Stimulated activated CD4-positive, alpha-beta T cell treated with anti-CD3 and anti-CD28 coated beads, Interleukin-2, amount 100 ng/mL, for 4 hours (primary cell): Measurements from ENCODE around the gene ZNF275.
"Not testable (repeated sequence)": the region's sequence is repeated elsewhere in the genome, so short reads cannot be mapped to it uniquely, and the experiment has no call there.

Experiments used
- DNase-seq: peaks from one replicate; pipeline ENCODE4 v3.0.0-alpha.2; 2020; ENCODE audit warnings: low read depth

ZNF275 gene

DNA sequence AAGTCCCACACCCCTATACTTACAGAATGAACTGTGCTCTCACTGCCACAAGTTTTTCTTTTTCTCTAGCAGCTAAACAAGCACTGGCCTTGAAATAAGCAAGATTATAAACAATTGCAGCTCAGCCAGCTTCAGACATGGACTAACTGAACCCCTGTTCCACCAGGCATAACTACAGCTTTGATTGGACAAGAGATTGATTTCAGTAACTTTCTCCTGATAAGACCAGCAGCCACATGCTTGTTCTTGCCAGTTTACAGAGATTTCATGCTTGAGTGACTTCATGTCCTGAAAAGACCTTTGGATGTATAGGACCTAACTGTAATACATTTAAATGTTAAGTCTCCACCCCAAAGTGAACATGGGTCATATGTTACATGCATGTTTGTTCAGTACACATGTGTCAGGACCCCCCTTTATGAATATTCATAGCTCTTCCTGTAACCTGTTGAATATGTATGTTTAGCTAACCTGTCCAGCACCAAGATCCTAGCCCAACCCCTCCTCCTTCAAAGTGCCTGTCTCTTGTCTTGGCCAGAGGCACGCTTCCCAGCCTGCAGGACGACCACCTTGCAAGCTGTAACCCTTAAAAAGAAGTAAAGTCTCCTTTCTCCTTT lies 27.9 kb downstream of the ZNF275 start:
- DNase-seq: no peak

DNA sequence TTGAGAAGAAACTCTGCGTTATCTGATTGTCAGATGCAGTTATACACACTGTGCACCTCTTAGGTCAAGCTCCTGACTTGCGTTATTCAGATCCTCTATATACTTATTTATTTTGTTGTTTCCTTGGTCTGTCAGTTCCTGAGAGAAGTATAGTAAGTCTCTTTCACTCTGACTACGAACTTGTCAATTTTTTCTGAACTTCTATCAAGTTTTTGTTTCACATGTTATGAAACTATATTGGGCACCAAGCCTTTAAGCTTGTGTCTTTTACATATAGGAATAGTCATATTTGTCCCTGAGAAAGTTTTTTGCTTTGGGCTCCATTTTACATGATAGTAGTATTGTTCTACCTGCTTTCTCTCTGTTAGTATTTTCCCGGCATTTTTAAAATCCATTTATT lies 31.7 kb downstream of the ZNF275 start:
- no peak for DNase-seq

DNA sequence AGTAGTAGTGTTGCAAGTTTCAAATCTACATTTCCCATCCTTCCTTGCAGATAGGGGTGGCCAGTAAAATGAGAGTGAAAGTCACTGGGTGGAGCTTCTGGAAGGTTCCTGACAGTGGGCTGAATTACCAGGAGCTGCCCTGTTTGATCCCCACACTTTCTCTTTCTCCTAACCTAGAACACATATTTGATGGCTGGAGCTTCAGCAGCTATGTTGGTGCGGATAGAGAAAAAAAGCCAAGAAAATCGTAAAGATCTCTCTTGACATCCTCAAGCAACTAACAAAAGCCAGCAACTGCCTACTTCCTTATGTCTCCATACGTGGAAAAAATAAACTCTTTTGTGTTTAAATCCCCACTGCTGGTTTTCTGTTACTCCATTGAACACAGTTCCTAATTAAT lies 32.2 kb downstream of the ZNF275 start:
- no peak for DNase-seq

DNA sequence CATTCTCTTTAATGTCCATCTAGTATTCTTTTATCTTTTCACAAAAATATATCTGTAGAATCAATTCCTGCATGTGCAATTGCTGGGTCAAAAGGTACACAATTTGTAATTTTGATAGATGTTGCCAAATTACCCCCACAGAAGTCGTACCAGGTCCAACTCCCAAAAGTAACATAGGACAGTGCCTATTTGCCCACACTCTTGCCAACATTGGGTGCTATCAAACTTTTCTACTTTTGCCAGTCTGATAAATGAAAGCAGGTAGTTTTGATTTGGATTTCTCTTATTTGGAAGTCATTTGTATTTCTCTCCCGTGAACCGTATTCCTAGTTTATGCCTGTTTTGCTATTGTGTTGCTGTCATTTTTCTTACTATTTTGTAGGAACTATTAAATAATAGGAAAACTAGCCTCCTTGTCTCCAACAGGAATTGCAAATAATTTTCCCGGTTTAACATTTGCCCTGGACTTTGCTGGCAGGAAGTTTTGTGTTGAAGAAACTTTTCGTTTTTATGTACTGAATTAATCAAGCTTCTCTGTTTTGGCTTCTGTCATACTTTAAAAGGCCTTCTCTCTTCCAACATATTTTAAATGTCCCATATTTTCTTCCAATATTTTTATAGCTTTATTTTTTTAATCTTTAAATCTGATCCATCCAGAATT lies 33.1 kb downstream of the ZNF275 start:
- no peak for DNase-seq

DNA sequence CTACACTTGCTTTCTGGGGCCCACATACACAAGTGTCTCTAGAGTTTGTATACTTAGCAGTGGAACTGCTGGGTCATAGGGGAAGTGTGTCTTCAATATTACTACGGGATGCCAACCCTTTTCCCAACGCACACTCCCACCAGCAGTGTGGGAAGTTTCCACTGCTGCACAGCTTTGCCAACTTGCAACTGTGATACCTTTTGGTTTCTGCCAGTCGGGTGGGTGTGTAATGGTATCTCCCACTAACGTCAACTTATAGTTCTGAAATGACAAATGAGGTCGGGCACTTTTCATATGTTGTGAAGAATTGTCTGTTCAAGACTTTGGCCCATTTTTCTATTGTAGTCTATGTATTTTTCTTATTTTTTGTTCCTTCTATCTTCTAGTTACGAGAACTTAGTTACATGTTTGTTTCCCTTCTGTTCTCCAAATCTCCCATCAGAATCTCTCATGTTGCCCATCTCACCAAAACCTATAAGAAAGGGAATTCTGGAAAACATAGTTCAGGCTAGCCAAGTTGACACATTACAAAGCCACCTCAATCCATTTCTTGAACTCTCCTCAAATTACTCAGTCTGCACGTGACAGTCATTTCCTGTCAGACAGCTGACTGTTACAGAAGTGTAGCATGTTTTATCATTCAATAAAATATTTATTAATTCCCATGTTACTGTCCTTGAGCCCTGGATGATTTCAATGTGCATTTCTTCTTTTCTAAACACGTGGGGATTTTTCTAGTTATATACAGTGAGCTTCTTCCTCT lies 36.5 kb downstream of the ZNF275 start:
- no peak for DNase-seq

DNA sequence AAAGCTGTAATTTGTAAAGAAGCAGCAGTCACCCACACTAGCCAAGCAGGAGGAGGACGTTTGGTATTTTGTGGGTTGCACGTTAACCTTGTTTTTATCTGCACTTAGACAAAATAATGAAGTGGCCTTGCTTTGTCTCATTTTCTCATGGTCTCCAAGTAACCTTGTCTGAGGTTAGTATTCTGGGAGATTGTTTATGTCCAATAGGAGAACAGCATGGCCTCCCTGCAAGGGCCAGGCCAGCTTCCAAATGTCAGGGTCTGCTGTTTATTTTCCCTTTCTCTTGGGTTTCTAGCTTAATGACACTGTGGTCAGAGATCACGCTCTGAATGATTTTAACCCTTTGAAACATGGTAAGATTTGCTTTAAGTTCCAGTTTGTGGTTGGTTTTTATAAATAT lies 37.3 kb downstream of the ZNF275 start:
- no peak for DNase-seq

DNA sequence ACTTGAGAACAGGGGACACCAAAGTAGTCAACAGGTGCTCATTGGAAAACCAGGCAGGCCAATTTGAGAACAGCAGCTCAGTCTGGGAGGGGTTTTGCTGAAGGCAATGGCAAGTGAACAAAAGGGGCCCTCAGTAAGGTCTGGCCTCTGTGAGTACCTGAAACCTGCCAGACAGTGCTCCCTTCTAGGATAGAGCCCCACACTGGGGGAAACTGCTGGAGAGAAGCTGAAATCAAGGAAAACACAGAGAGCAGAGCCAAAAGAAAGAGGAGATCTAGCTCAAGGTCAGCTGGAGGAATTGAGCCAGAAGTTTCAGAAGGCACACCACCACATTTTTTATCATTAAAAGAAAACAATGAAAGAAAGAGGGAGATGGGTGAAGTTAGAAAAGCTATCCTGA lies 39.0 kb downstream of the ZNF275 start:
- DNase-seq: no peak

DNA sequence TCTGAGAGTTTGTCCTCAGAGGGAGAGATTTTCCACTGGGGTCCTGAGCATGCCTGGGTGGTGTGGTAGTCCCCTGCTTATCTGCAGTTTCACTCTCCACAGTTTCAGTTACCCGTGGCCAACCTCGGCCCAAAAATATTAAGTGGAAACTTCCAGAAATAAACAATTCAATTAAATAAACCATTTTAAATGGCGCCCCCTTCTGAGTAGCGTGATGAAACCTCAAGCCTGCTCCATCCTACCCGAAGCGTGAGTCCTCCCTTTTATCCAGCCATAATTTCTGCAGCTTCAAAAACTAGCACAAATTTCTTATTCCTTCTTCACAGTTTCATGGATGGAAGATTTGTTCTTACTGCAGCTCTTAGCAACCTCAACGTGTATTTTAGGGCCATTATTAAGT lies 40.5 kb downstream of the ZNF275 start:
- no peak for DNase-seq

DNA sequence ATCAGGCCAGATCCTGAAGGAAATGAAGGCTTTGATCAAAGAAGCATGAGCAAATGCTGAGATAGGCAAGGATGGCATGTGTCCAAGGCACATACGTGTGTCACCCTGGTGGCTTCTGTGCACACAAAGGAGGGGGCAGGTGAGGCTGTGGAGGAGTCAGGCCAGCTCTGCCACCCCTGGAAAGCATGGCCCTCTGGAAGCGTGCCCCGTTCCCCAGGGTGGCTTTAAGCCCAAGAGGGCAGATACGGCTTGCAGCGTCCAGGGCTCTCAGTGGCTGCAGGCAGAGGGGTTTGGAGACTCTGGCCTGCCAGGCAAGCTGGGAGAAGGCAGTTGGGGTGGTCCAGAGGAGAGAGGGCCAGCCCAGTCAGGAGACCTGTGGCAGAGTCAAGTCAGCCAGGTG lies 41.6 kb downstream of the ZNF275 start:
- DNase-seq: no peak

DNA sequence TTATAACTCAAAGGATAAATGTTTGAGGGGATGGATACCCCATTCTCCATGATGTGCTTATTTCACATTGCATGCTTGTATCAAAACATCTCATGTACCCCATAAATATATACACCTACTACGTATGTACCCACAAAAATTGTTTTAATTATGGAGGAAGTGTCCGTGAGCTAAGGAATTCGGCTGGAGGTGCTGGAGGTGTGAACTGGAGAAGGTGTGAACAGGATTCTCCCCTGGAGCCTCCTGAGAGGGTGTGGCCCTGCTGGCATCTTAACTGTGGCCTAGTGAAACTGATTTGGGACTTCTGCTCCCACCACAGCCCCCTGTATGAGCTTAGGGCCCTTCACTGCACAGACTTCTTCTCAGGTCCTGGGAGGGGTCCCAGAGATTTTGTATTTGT lies 43.8 kb downstream of the ZNF275 start:
- no peak for DNase-seq

DNA sequence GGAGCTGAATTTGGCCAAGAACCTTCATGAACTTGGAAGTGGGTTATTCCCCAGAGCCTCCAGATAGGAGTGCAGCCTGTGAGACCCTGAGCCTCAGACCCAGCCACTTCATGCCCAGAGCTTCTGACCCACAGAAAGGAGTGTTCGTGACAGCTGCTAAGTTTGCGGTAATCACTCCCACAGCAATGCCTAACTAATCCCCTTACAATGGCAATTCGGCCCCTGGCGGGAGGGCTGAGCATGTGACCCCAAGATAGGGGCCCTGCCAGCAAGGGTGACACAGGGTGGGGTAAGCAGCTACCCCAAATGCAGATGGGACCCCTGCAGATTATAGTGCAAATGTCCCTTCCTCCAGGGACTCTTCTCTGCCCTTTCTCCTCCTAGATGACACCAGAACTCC lies 44.7 kb downstream of the ZNF275 start:
- DNase-seq: no peak

DNA sequence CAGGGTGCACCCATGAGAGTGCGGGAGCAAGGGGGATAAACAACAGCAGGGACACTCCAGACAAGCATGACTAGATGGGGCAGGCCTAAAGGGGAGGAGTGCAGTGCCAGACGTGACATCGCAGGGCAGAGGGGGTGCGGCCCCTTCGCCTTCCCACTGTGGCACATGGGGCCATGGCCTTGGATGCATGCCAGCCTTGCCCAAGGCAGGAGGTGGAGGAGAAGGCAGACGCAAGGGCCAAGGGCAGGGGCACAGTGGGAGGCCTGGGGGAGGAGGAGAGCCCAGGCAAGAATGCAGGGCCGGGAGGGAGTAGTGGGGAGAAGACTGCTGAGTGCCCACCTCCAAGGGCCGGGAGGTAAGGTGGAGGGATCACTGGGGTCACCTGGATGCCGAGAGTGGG lies 45.6 kb downstream of the ZNF275 start:
- no peak for DNase-seq

DNA sequence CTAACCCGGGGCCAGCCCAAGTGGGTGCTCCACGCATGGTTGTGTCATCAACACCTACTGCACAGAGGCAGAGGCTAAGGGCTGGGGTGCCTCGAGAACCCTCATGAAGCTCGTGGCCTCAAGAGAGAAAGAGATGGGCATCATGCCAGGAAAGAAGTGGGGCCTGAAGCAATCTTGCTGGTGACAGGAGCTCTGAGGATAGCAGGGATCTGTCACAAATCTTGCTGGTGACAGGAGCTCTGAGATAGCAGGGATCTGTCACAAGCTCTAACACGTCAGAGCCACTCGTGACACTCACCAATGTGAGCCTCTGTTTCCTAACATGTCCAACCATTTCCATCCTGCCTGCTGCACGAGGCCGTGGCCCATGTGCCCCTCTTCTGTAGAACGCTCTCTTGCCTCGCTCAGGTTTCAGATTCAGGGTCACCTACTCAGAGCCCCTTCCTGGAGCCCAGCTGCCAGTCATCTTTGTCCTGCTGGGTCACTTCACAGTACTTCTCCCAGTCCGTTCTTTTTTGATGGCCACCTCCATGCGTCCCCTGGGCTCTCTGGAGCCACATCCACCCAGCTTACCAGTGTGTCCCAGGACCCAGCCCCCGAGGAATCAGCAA lies 46.1 kb downstream of the ZNF275 start:
- no peak for DNase-seq

DNA sequence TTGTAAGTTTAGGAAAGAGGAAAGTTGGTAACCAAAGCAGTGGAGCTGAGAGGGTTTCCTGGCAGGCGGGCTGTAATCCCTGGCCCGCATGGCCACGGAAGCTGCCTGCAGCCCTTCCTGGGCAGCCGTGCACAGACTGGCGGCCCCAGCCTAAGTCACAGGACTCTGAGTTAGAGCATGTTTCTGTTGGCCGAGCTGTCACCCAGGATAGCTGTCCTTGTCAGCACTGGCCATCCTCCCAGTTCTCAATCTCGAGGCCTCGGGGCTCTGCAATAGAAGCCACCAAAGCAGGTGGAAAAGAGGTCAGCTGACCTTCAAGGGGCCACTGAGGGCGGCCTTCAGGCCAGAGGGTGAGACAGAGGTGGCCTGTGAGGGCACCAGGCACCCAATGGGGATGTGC lies 46.7 kb downstream of the ZNF275 start:
- no peak for DNase-seq

DNA sequence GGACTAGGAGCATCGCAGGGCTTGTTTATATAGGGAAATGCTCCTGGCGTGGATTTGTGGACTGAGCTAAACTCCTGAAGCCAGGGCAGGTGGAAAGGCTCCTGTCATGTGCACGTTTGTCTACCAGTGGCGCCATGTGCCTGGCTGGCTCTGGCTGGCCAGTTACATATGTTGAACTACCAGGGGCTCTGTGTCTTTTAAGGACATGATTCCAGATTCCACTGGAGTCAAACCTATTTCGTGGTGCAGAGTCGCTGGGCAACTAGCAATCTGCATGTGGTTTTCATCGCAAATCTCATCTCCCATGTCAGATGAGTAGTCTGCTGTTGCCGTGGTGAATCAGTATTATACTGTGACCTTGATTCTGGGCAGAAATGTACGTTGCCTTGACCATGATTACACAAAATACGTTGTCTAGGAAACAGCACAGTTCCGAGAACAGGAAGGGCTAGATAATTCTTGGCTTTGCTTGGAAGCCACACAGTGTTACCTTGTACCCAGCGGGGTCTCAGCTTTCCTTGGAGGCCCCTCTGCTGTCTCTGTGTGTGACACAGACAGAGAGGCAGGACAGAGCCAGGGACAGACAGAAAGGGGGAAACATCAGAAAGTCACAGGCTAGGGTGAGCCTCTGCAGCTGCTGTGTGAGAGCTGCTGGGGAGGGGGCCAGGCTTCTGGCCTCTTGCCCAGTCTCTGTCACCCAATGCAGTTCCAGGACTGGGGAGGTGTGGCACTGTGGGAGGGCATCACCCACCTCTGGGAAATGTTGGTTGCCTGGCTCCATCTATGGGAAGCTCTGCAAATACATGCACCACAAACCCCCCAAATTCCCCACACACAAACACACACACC lies 48.0 kb downstream of the ZNF275 start:
- DNase-seq: no peak

DNA sequence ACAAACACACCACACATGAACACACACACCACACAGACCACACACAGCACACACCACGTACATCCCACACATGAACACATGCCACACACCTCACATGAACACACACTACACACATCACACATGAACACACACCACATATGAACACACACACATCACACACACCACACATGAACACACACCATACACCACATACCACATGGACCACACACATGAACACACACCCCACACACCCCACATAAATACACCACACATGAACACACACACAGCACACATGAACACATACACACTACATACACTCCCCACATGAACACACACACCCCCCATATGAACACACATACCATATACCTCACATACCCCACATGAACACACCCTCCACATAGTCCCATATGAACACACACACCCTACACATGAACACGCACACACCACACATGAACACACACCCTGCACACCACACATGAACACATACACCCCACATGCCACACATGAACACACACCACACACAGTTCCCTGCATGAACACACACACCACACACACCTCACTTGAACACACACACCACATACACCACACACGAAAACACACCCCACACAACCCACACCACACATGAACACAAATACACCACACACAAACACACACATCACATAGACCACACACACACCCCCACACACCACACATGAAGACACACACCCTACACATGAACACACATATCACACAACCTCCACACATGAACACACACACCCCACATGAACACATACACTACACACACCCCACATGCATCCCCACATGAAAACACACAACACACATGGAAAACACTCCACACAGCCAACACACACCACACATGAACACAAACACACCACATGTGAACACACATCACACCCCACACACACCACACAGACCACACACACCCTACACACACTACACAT lies 48.9 kb downstream of the ZNF275 start:
- no peak for DNase-seq

DNA sequence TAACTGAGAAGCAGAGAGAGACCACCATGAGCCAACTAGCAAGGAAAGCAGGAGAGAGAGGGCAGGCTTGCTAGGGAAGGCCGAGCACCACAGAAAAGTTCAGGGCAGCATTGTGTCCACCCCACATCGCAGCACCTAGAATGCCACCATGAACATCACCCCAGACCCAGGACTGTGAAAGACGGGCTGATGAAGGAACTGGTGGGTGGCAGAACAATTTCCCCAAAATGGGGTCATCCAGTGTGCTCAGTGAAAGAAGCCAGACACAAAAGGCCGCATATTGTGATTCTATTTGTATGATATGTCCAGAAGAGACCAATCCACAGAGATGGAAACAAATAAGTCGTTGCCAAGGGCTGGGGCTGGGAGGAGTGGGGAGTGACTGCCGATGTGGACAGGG lies 50.4 kb downstream of the ZNF275 start:
- no peak for DNase-seq

DNA sequence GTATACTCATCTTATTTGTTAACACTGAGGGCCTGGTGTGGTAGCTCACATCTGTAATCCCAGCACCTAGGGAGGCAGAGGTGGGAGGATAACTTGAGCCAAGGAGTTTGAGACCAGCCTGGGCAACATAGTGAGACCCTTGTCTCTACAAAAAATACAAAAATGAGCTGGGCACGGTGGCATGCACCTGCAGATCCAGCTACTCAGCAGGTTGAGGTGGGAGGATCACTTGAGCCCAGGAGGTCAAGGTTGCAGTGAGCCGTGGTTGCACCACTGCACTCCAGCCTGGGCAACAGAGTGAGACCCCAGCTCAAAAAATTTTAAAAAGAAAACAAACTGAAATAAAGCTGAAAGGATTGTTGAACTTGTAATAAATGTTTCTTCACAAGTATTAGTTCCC lies 51.0 kb downstream of the ZNF275 start:
- DNase-seq: not testable (repeated sequence)

DNA sequence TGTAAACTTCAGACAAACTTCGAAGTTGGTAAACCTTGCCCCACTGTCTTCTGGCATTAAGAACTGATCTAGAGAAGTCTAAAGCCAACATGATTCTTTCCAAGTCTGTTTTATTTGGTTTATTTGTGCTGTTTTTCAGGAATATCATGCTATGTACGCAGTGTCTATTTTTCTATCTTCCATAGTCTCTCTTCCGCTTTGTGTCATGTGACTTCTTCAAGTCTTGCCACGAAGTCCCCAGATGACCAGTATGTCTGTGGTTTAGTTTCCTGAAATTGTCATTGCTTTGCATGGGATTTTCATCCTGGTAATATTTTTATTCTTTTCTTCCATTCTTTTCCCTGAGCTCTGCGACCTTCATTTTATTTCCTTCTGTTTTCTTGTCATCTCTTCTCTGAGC lies 52.1 kb downstream of the ZNF275 start:
- DNase-seq: no peak

DNA sequence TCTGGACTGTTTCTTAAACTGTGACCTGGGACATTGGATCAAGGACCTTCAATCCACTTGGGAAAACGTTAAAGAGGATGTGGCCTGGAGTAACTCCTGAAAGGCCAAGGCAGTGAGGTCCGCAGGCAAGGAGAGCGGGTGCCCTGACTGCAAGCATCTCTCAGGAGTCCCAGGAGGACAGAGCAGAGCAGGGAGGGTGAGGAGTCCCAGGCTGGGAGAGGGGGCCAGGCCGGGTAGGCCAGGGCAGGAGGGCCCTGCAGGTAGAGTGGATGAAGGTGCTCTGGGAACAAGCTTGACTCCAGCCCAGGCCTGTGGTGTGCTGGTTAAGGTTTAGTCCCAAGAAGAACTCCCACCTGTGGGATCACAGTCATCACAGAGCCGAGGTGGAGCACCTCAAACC lies 53.4 kb downstream of the ZNF275 start:
- no peak for DNase-seq
